H9 (cell line): Measurements from ENCODE around the gene IQCE. TPM values are rescaled to one million over a fixed set of nuclear protein-coding genes. Genes with fewer than 3 reads are reported as not detected.

Source experiments
- DNase-seq: peaks from one replicate; pipeline ENCODE4 v3.0.0-alpha.2; 2017
- H2AFZ ChIP-seq: one replicate; pipeline ENCODE4 v1.6.1; 2013; ENCODE audit warnings: mild to moderate bottlenecking, low read length, control low read depth, moderate library complexity
- H2AK5ac ChIP-seq: 2 replicates; pipeline ENCODE4 v1.6.1; 2013; ENCODE audit warnings: low read length, control low read depth, mixed read lengths; ENCODE audit not compliant: insufficient read length
- H2BK120ac ChIP-seq: one replicate; pipeline ENCODE4 v1.6.1; 2013; ENCODE audit warnings: low read depth, mild to moderate bottlenecking, low read length, control low read depth, inconsistent platforms; ENCODE audit not compliant: poor library complexity, severe bottlenecking
- H2BK12ac ChIP-seq: 2 replicates; pipeline ENCODE4 v1.6.1; 2013; ENCODE audit warnings: low read length, control low read depth, mixed read lengths, low read depth; ENCODE audit not compliant: insufficient read length
- H2BK15ac ChIP-seq: 2 replicates; pipeline ENCODE4 v1.6.1; 2013; ENCODE audit warnings: low read depth, low read length, control low read depth
- H2BK20ac ChIP-seq: one replicate; pipeline ENCODE4 v1.6.1; 2013; ENCODE audit warnings: low read depth, mild to moderate bottlenecking, low read length, control low read depth, inconsistent platforms; ENCODE audit not compliant: poor library complexity, severe bottlenecking
- H2BK5ac ChIP-seq: 2 replicates; pipeline ENCODE4 v1.6.1; 2013; ENCODE audit warnings: low read length, control low read depth, mixed read lengths; ENCODE audit not compliant: insufficient read length
- H3K14ac ChIP-seq: 2 replicates; pipeline ENCODE4 v1.6.1; 2013; ENCODE audit warnings: low read length, control low read depth; ENCODE audit not compliant: insufficient read depth
- H3K18ac ChIP-seq: 2 replicates; pipeline ENCODE4 v1.6.1; 2013; ENCODE audit warnings: low read depth, mild to moderate bottlenecking, mixed read lengths, low read length, control low read depth; ENCODE audit not compliant: insufficient read length
- H3K23ac ChIP-seq: 2 replicates; pipeline ENCODE4 v1.6.1; 2013; ENCODE audit warnings: low read length, control low read depth, mixed read lengths, low read depth; ENCODE audit not compliant: insufficient read length
- H3K23me2 ChIP-seq: 2 replicates; pipeline ENCODE4 v1.6.1; 2013; ENCODE audit warnings: low read depth, mild to moderate bottlenecking, mixed read lengths, low read length, control low read depth; ENCODE audit not compliant: insufficient read length, poor library complexity, severe bottlenecking
- H3K27ac ChIP-seq: 2 replicates; pipeline ENCODE4 v1.5.1; 2013; ENCODE audit warnings: low read length, control low read depth, mixed read lengths, low read depth; ENCODE audit not compliant: insufficient read length
- H3K27me3 ChIP-seq: 2 replicates; pipeline ENCODE4 v1.6.1; 2013; ENCODE audit warnings: low read length, control low read depth, inconsistent platforms; ENCODE audit not compliant: insufficient read depth
- H3K4ac ChIP-seq: 2 replicates; pipeline ENCODE4 v1.6.1; 2013; ENCODE audit warnings: low read depth, mild to moderate bottlenecking, control low read depth, inconsistent platforms, low read length, moderate library complexity
- H3K4me1 ChIP-seq: 2 replicates; pipeline ENCODE4 v1.6.1; 2013; ENCODE audit warnings: low read length, control low read depth, inconsistent platforms; ENCODE audit not compliant: insufficient read depth
- H3K4me2 ChIP-seq: 2 replicates; pipeline ENCODE4 v1.6.1; 2013; ENCODE audit warnings: low read length, control low read depth, mixed read lengths; ENCODE audit not compliant: insufficient read length, insufficient read depth
- H3K56ac ChIP-seq: 2 replicates; pipeline ENCODE4 v1.6.1; 2013; ENCODE audit warnings: low read depth, mild to moderate bottlenecking, mixed read lengths, low read length, control low read depth; ENCODE audit not compliant: insufficient read length
- H3K79me1 ChIP-seq: 2 replicates; pipeline ENCODE4 v1.6.1; 2013; ENCODE audit warnings: low read depth, mild to moderate bottlenecking, moderate library complexity, low read length, control low read depth, inconsistent platforms; ENCODE audit not compliant: insufficient read depth, poor library complexity, severe bottlenecking
- H3K79me2 ChIP-seq: 2 replicates; pipeline ENCODE4 v1.6.1; 2013; ENCODE audit warnings: low read length, control low read depth, inconsistent platforms; ENCODE audit not compliant: insufficient read depth
- H3K9ac ChIP-seq: 2 replicates; pipeline ENCODE4 v1.6.1; 2013; ENCODE audit warnings: low read length, control low read depth, mixed read lengths; ENCODE audit not compliant: insufficient read length; ENCODE audit errors: extremely low read depth
- H3K9me3 ChIP-seq: one replicate; pipeline ENCODE4 v1.6.1; 2013; ENCODE audit warnings: low read depth, low read length, inconsistent platforms; ENCODE audit not compliant: control insufficient read depth
- H3T11ph ChIP-seq: one replicate; pipeline ENCODE4 v1.6.1; 2013; ENCODE audit warnings: mild to moderate bottlenecking, low read length, control low read depth, inconsistent platforms
- H4K20me1 ChIP-seq: one replicate; pipeline ENCODE4 v1.6.1; 2013; ENCODE audit not compliant: control insufficient read depth, insufficient read length, insufficient read depth
- H4K5ac ChIP-seq: 2 replicates; pipeline ENCODE4 v1.6.1; 2013; ENCODE audit warnings: low read depth, mild to moderate bottlenecking, mixed read lengths, low read length, control low read depth; ENCODE audit not compliant: insufficient read length
- H4K8ac ChIP-seq: replicated peaks from 2 replicates; pipeline ENCODE4 v1.6.1; 2013; ENCODE audit warnings: low read length, control low read depth, mixed read lengths, low read depth; ENCODE audit not compliant: insufficient read length
- H4K91ac ChIP-seq: 2 replicates; pipeline ENCODE4 v1.6.1; 2013; ENCODE audit warnings: low read depth, mild to moderate bottlenecking, moderate library complexity, mixed read lengths, low read length, control low read depth; ENCODE audit not compliant: insufficient read length
- H3K27ac Mint-ChIP-seq, 3 experiments: 2 replicates in 2 of 3; 3 replicates in 1 of 3; pipeline ENCODE4 v1.8.0; 2020 to 2021; ENCODE audit warnings: mixed read lengths in 3 of 3, mild to moderate bottlenecking in 1 of 3, moderate library complexity in 1 of 3
- H3K27me3 Mint-ChIP-seq: 2 replicates; pipeline ENCODE4 v1.8.0; 2021; ENCODE audit warnings: low read depth, mild to moderate bottlenecking, moderate library complexity, mixed read lengths
- H3K36me3 Mint-ChIP-seq, 3 experiments: 2 replicates in 2 of 3; 3 replicates in 1 of 3; pipeline ENCODE4 v1.8.0; 2020 to 2021; ENCODE audit warnings: low read depth in 3 of 3, mixed read lengths in 3 of 3; ENCODE audit not compliant: insufficient read depth in 1 of 3
- H3K4me1 Mint-ChIP-seq, 2 experiments: 2 replicates each; pipeline ENCODE4 v1.8.0; 2020; ENCODE audit warnings: mixed read lengths in 2 of 2
- H3K4me3 Mint-ChIP-seq, 2 experiments: 2 replicates in 1 of 2; 3 replicates in 1 of 2; pipeline ENCODE4 v1.8.0; 2020 to 2021; ENCODE audit warnings: mild to moderate bottlenecking in 2 of 2, mixed read lengths in 2 of 2, moderate library complexity in 1 of 2
- H3K9me3 Mint-ChIP-seq, 2 experiments: 2 replicates in 1 of 2; 3 replicates in 1 of 2; pipeline ENCODE4 v1.8.0; 2020; ENCODE audit warnings: mild to moderate bottlenecking in 2 of 2, mixed read lengths in 2 of 2, moderate library complexity in 1 of 2
- CTCF ChIP-seq: fragments of 200-600 bp; sonication (generic); conservative IDR thresholded peaks from 3 replicates; pipeline ENCODE4 v1.8.0; 2021; ENCODE audit warnings: antibody characterized with exemption, mild to moderate bottlenecking
- WGBS: extraction: QIAGEN DNeasy Blood & Tissue Kit; methylation state at CpG from one replicate; pipeline ENCODE4 v1.1.7; 2013; ENCODE audit warnings: missing lambda C conversion rate, low lambda C conversion rate, mixed read lengths; ENCODE audit not compliant: insufficient read length; ENCODE audit errors: extremely low coverage; 5-methylcytosine and 5-hydroxymethylcytosine counted together
- total RNA-seq: library from RNA; stranded (reverse); gene quantifications from 2 replicates; pipeline ENCODE4 v1.2.1, GENCODE V29; 2021

IQCE gene
- total RNA-seq, 1 experiment from 2014 or later, result 7.0 TPM

- Histone ChIP-seq H4K91ac (no peak overlapping the region), H3K56ac (no peak overlapping the region), H2AK5ac (no peak overlapping the region), H2AFZ (no peak overlapping the region), H2BK15ac (no peak overlapping the region), H3T11ph (no peak overlapping the region), H3K4me1 (no peaks in the 10 kb centered on the region), H4K5ac (no peak overlapping the region), H3K27me3 (no peaks in the 10 kb centered on the region), H2BK20ac (no peak overlapping the region), H4K8ac (no peak overlapping the region), H3K23me2 (peaks cover 11% of the 10 kb centered on the region), H3K4ac (no peak overlapping the region), H3K9me3 (no peaks in the 10 kb centered on the region), H3K79me2 (no peaks in the 10 kb centered on the region), H3K23ac (no peak overlapping the region), H2BK120ac (no peak overlapping the region), H3K4me2 (no peak overlapping the region), H2BK12ac (no peak overlapping the region), H3K79me1 (no peaks in the 10 kb centered on the region), H4K20me1 (no peaks in the 10 kb centered on the region), H3K14ac (no peak overlapping the region), H3K27ac (no peak overlapping the region), H2BK5ac (no peak overlapping the region), H3K9ac (no peak overlapping the region), H3K18ac (no peak overlapping the region)
- Mint-ChIP-seq H3K27me3 (no peaks in the 10 kb centered on the region), H3K4me3 (peak overlapping the region in 1 of 2 experiments; percentile 38; a peak in 1 of 5 replicates), H3K9me3 (no peaks in the 10 kb centered on the region), H3K36me3 (peaks cover 17 to 38% (median 38%) of the 10 kb centered on the region in 3 experiments; a peak in 6 of 7 replicates), H3K4me1 (peaks cover 10 to 12% of the 10 kb centered on the region in 2 experiments), H3K27ac (no peak overlapping the region)
- WGBS, result no CpG with 5 or more reads among the region's 10 CpGs
- no peak for DNase-seq
- TF ChIP-seq CTCF, result no peak
Observed at GRCh38 chr7:2553108-2553507, 5.7 kb upstream of the IQCE start.
